Kidney (tissue), 14 donors: ENCODE data around the gene GSTM5. TPM values are rescaled to one million over a fixed set of nuclear protein-coding genes. Genes with fewer than 3 reads are reported as not detected.

ENCODE experiments used
- DNase-seq, 5 donors: peaks; one replicate each; pipeline ENCODE4 v3.0.0-alpha.2; 2013 to 2020
- FAIRE-seq: peaks from 2 replicates; lab custom pipeline; 2012; peaks lifted over from hg19 to GRCh38; lab: Jason Lieb, UNC
- H3K27ac ChIP-seq, 2 donors: one replicate each; pipeline ENCODE4 v1.7.0; 2013; ENCODE audit warnings: low read depth in 2 of 2, low read length in 2 of 2, inconsistent platforms in 1 of 2
- H3K27me3 ChIP-seq: one replicate; pipeline ENCODE4 v1.7.1; 2013; ENCODE audit warnings: low read length, inconsistent platforms; ENCODE audit not compliant: control insufficient read depth, insufficient read depth
- H3K36me3 ChIP-seq, 3 donors: one replicate each; pipeline versions ENCODE4 v1.7.0 to v1.7.1; 2013; ENCODE audit warnings: low read length in 3 of 3, control low read depth in 1 of 3, inconsistent platforms in 1 of 3; ENCODE audit not compliant: insufficient read depth in 3 of 3, control insufficient read depth in 2 of 3
- H3K4me1 ChIP-seq, 3 donors: one replicate each; pipeline versions ENCODE4 v1.7.0 to v1.7.1; 2013; ENCODE audit warnings: low read length in 3 of 3, inconsistent platforms in 1 of 3, low read depth in 1 of 3; ENCODE audit not compliant: control insufficient read depth in 2 of 3, insufficient read depth in 2 of 3
- H3K4me3 ChIP-seq, 3 donors: one replicate each; pipeline versions ENCODE4 v1.7.0 to v1.8.1; 2013; ENCODE audit warnings: low read length in 3 of 3, control low read depth in 1 of 3, inconsistent platforms in 1 of 3
- H3K9ac ChIP-seq, 3 donors: one replicate each; pipeline versions ENCODE4 v1.7.0 to v1.7.1; 2013; ENCODE audit warnings: low read length in 3 of 3, control low read depth in 1 of 3, inconsistent platforms in 1 of 3
- H3K9me3 ChIP-seq, 3 donors: one replicate each; pipeline versions ENCODE4 v1.7.0 to v1.7.1; 2013; ENCODE audit warnings: low read length in 3 of 3, control low read depth in 1 of 3, inconsistent platforms in 1 of 3; ENCODE audit not compliant: control insufficient read depth in 2 of 3, insufficient read depth in 1 of 3
- intact Hi-C: fragments of 100-400 bp; cut with DNase I; formaldehyde crosslinking; loops from one replicate; pipeline ENCODE4 v1.11.1; 2022
- polyA plus RNA-seq: library from polyadenylated mRNA; stranded (reverse); fragments of 350-450 nt; fragmentation: Illumina TruSeq; extraction: RNeasy Lipid Tissue Mini Kit (QIAGEN cat#74804); gene quantifications from one replicate; pipeline ENCODE4 v1.2.3, GENCODE V29; 2014; ENCODE audit warnings: low read depth, low replicate concordance; ENCODE audit not compliant: insufficient read depth
- total RNA-seq: library from RNA; stranded (reverse); fragmentation: NEBNext Ultra II Directional; extraction: Animal tissue kit (Norgen Biotek cat#: 25700); gene quantifications from one replicate; pipeline ENCODE4 v1.2.1, GENCODE V29; 2021
- TF ChIP-seq, protein P1 (sequence below): IDR thresholded peaks from 3 replicates; pipeline ENCODE4 v1.5.1; 2012; ENCODE audit warnings: mild to moderate bottlenecking, moderate library complexity, borderline replicate concordance; ENCODE audit not compliant: insufficient read depth; ENCODE audit errors: extremely low read depth
- donor health status: control.
- donor health status: control.
- donor health status: control.
- donor health status: control.
- donor health status: control.
- donor health status: DM: yes; HTN: yes; CAD: no.
- donor health status: Normal renal cell carcinoma (clear cell type).

GSTM5 gene
- total and polyA plus RNA-seq, 2 donors from 2014 or later = 4.2 to 9.1 TPM

DNA sequence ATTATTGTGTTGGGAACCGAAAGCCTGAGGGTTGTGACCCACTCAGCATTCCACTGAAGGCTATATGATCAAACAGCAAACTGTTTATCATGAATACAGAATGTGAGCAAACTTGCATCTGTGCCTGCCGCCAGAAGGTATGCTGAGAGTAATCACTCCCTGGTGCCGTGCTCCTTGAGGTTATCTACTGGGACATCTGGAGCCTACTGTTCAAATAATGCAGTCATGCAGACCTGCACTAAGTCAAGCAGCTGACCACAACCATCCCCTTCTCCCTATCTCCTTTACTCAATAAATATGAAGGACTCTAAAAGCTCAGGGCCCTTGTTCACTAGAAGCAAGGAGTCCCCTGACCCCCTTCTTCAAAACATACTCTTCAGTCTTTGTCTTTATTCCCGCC is 13.5 kb downstream of the GSTM5 start:
- peak overlapping the region; percentile 35 to 48 for H3K27ac ChIP-seq
- no peak for FAIRE-seq

GRCh38 chr1:109726007-109726406 is 14.0 kb downstream of the GSTM5 start:
- H3K27ac ChIP-seq = peak overlapping the region in 1 of 2 donors; percentile 70
- no peaks in the 10 kb centered on the region for H3K27me3 ChIP-seq
- TF ChIP-seq, protein P1, sequence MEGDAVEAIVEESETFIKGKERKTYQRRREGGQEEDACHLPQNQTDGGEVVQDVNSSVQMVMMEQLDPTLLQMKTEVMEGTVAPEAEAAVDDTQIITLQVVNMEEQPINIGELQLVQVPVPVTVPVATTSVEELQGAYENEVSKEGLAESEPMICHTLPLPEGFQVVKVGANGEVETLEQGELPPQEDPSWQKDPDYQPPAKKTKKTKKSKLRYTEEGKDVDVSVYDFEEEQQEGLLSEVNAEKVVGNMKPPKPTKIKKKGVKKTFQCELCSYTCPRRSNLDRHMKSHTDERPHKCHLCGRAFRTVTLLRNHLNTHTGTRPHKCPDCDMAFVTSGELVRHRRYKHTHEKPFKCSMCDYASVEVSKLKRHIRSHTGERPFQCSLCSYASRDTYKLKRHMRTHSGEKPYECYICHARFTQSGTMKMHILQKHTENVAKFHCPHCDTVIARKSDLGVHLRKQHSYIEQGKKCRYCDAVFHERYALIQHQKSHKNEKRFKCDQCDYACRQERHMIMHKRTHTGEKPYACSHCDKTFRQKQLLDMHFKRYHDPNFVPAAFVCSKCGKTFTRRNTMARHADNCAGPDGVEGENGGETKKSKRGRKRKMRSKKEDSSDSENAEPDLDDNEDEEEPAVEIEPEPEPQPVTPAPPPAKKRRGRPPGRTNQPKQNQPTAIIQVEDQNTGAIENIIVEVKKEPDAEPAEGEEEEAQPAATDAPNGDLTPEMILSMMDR = no peak
- FAIRE-seq = no peak
- no peaks in the 10 kb centered on the region for H3K9me3 ChIP-seq
- DNase-seq = peak in 2 of 5 donors; percentile 34 to 51
- no peak overlapping the region for H3K4me3 ChIP-seq
- intact Hi-C loops = no loop called here
- no peak overlapping the region for H3K9ac ChIP-seq
- H3K4me1 ChIP-seq = peaks cover 0 to 2% (median 0%) of the 10 kb centered on the region in 3 donors
- H3K36me3 ChIP-seq = no peaks in the 10 kb centered on the region

More for the DNA sequence above, 13.5 kb downstream of the GSTM5 start:
- peaks cover 0 to under 1% (median 0%) of the 10 kb centered on the region in 3 donors for H3K4me1 ChIP-seq
- no peak overlapping the region for H3K9ac ChIP-seq
- intact Hi-C loops = no loop called here
- no peaks in the 10 kb centered on the region for H3K27me3 ChIP-seq
- TF ChIP-seq, protein P1 = no peak
- H3K4me3 ChIP-seq = no peak overlapping the region
- DNase-seq = no peak
- H3K9me3 ChIP-seq = no peaks in the 10 kb centered on the region
- no peaks in the 10 kb centered on the region for H3K36me3 ChIP-seq

DNA sequence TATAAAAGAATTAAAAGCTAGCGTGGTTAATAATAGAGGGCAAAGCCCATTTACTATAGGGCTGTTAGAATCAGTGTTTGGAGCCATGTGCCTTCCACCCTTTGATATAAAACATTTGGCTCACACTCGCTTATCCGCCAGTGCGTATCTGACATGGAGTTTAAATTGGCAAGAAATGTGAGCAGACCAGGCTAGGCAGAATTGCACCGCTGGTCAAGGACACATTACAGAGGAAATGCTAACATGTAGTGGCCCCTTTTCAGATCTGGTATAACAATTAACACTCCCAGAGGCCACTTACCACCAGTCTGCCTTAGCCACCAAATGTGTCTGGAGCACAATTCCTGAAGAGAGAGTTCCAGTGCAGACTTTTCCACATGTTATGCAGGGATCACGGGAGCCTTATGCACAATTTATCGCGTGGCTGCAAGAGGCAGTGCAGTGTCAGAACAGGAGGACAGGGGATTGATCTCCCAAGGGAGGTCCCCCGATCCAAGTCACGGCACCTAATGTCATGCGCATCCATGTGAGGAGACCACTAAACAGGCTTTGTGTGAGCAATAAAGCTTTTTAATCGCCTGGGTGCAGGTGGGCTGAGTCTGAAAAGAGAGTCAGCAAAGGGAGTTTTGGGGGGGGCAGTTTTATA is 14.8 kb downstream of the GSTM5 start:
- no peak overlapping the region for H3K9ac ChIP-seq

More for the DNA sequence above, 14.8 kb downstream of the GSTM5 start:
- intact Hi-C loops = no loop called here
- TF ChIP-seq, protein P1 = no peak
- Histone ChIP-seq H3K27me3 (no peaks in the 10 kb centered on the region), H3K9me3 (no peaks in the 10 kb centered on the region), H3K4me1 (peaks cover 0 to 2% (median 0%) of the 10 kb centered on the region in 3 donors), H3K27ac (peak overlapping the region; percentile 60 to 76), H3K4me3 (peak overlapping the region in 1 of 3 donors; percentile 0), H3K36me3 (no peaks in the 10 kb centered on the region)
- FAIRE-seq (no peak), DNase-seq (peak in 1 of 5 donors; percentile 37)
